Muscle of back (tissue), 11 donors: ENCODE data around the gene ACSS1. TPM values are rescaled to one million over a fixed set of nuclear protein-coding genes. Genes with fewer than 3 reads are reported as not detected.

ENCODE experiments used
- DNase-seq, 3 donors: peaks; one replicate each; pipeline versions ENCODE4 v3.0.0 to v3.0.0-alpha.2; 2013
- polyA plus RNA-seq, 10 donors: library from polyadenylated mRNA; unstranded; fragments of 120-200 nt; gene quantifications; one replicate each; pipeline ENCODE4 v1.2.1, GENCODE V29; 2013; ENCODE audit not compliant: insufficient read length in 10 of 10

ACSS1 gene
- polyA plus RNA-seq, 10 donors: 16.3 to 30.2 (median 18.9) TPM

GRCh38 chr20:24960302-24960801 is 97.6 kb downstream of the ACSS1 start:
- no peak for DNase-seq

GRCh38 chr20:24959591-24960301 is 98.2 kb downstream of the ACSS1 start:
- no peak for DNase-seq

- no peak for DNase-seq
Measured at GRCh38 chr20:24958506-24959385, 99.2 kb downstream of the ACSS1 start.

GRCh38 chr20:24957326-24958016 is 100.5 kb downstream of the ACSS1 start:
- DNase-seq: no peak

Other genes with a start within 250 kb of the ACSS1 start
- 1 to 10 TPM in 1 of 10 donors, under 1 TPM in 8, not detected in 1; 0.28 to 2.1 (median 0.50) TPM for gene CST7, start 108.9 kb downstream of the ACSS1 start, polyA plus RNA-seq
- 10 to 100 TPM; 45.0 to 66.0 (median 52.9) TPM for gene APMAP, start 65.4 kb downstream of the ACSS1 start, polyA plus RNA-seq
- under 1 TPM in 1 of 10 donors, not detected in 9; 0.12 TPM for gene VSX1, start 24.0 kb upstream of the ACSS1 start, polyA plus RNA-seq
- 10 to 100 TPM; 26.3 to 42.5 (median 33.8) TPM for gene ENTPD6, start 137.6 kb upstream of the ACSS1 start, polyA plus RNA-seq
- gene PYGB, start 189.9 kb upstream of the ACSS1 start, polyA plus RNA-seq: 10 to 100 TPM; 20.2 to 27.8 (median 23.7) TPM